GM19452 (cell line): ENCODE data around the gene VENTX.

Experiments
- ATAC-seq: cut with Tn5 transposase; IDR thresholded peaks from one replicate; pipeline ENCODE4 v1.9.1; 2021; ENCODE audit not compliant: unreplicated experiment

The VENTX gene

GRCh38 chr10:133283931-133284330 lies 46.3 kb downstream of the VENTX start:
- ATAC-seq = no peak

- no peak for ATAC-seq
Measured at GRCh38 chr10:133285217-133285616, 47.6 kb downstream of the VENTX start.

DNA sequence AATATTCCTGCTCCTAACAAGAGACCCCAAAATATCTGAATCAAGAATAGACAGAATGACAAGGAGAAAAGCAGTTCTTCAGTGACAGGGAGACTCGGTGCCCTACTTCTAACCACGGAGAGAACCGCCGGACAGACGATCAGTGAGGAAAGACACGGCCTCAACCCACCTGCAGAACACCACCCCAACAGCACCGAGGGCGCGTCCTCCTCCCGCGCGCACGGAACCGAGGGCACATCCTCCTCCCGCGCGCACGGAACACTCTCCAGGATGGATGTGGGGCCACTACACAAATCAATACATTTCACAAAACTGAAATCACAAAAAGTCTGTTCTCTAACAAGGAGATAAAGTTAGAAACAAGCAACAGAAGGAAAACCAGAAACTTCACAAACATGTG lies 48.7 kb downstream of the VENTX start:
- no peak for ATAC-seq

DNA sequence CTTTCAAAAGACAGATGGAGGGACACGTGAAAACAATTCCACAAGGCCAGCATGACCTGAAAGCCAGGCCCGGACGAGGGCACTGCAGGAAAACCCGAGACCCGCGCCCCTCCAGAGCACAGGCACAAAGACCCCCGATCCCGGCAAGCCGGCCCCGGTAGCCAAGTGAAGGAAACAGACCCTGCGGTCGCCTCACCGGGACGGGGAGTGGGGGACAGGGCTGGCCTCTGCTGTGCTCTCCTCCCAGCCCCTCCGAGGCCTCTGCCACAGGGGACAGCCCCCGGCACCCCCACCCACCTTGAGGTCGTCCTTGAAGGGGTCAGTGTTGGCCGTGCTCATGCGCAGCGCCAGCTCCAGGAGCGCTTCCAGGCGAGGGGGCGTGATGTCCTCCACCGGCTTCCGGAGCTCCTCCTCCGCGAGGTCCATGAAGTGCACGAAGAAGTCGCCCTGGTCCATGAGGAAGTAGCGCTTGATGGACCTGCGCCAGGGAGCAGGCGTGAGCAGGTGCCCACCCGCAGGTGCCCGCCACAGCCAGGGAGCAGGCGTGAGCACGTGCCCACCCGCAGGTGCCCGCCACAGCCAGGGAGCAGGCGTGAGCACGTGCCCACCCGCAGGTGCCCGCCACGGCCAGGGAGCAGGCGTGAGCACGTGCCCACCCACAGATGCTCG lies 50.3 kb downstream of the VENTX start:
- ATAC-seq = no peak

DNA sequence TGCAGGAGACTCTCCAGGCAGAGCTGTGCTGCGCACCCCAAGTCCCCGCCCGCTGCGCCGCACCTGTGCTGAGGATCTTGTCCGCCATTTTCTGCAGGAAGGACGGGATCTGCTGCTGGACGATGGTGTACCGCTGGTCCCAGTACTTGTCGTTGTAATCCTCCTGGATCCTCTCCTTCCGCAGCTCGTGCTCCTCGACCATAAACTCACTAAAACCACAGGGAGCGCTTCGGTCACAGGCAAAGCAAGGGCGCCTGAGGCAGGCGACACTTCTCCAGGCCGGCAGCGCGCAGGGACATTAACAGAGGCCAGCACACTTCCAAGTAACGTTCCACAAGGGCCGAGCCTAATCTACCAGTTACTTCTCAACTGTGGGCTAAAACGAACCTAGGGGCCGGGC lies 52.1 kb downstream of the VENTX start:
- no peak for ATAC-seq
